ENCODE measurements around the gene FGF18.
A peak's percentile ranks its signal among the peaks of the same experiment; 100 is the strongest.

The FGF18 gene

GRCh38 chr5:171420431-171421241 is 1.2 kb downstream of the FGF18 start:
- DNase-seq (ENCODE audit: low read depth): peak; percentile 63
- no peak overlapping the region; the same call in none of the 2 replicates for H3K4me3 ChIP-seq (ENCODE audit: control insufficient read depth, low read depth, low read length)
- no peak for TF ChIP-seq CTCF (IDR thresholded peaks at IDR 0.05; ENCODE audit: control insufficient read depth, insufficient read depth, low read depth, low read length, missing control alignments)

GRCh38 chr5:171421331-171422262 is 2.1 kb downstream of the FGF18 start:
- TF ChIP-seq CTCF (IDR thresholded peaks at IDR 0.05; ENCODE audit: control insufficient read depth, insufficient read depth, low read depth, low read length, missing control alignments): no peak
- no peak overlapping the region for H3K4me3 ChIP-seq (ENCODE audit: control insufficient read depth, low read depth, low read length)
- no peak for DNase-seq (ENCODE audit: low read depth)

- no peak for DNase-seq (ENCODE audit: low read depth)
- no peak overlapping the region for H3K4me3 ChIP-seq (ENCODE audit: control insufficient read depth, low read depth, low read length)
- TF ChIP-seq CTCF (IDR thresholded peaks at IDR 0.05; ENCODE audit: control insufficient read depth, insufficient read depth, low read depth, low read length, missing control alignments): no peak
These were observed 3.0 kb downstream of the FGF18 start for GRCh38 chr5:171422495-171422894.

- H3K4me3 ChIP-seq (ENCODE audit: control insufficient read depth, low read depth, low read length): no peak overlapping the region
- no peak for TF ChIP-seq CTCF (IDR thresholded peaks at IDR 0.05; ENCODE audit: control insufficient read depth, insufficient read depth, low read depth, low read length, missing control alignments)
- DNase-seq (ENCODE audit: low read depth): no peak
These were observed 3.6 kb downstream of the FGF18 start for GRCh38 chr5:171422902-171423663.

- H3K4me3 ChIP-seq (ENCODE audit: control insufficient read depth, low read depth, low read length): no peak overlapping the region
- DNase-seq (ENCODE audit: low read depth): no peak
- no peak for TF ChIP-seq CTCF (IDR thresholded peaks at IDR 0.05; ENCODE audit: control insufficient read depth, insufficient read depth, low read depth, low read length, missing control alignments)
These were observed 5.3 kb downstream of the FGF18 start for GRCh38 chr5:171424726-171425125.

GRCh38 chr5:171425596-171426244 is 6.3 kb downstream of the FGF18 start:
- H3K4me3 ChIP-seq (ENCODE audit: control insufficient read depth, low read depth, low read length): no peak overlapping the region
- DNase-seq (ENCODE audit: low read depth): no peak
- no peak for TF ChIP-seq CTCF (IDR thresholded peaks at IDR 0.05; ENCODE audit: control insufficient read depth, insufficient read depth, low read depth, low read length, missing control alignments)
